ENCODE data around the gene PITX3.

PITX3 gene

GRCh38 chr10:102241444-102242117, at the start of gene PITX3:
PITX3 (minus strand) TSS chr10:102241512; CDS start chr10:102232080, 9,432 bp downstream.
- peak in 10 of 14 donors; percentile 5 to 68 (median 35) for DNase-seq

- no peak for DNase-seq
Observed at GRCh38 chr10:102289840-102290239, 48.5 kb upstream of the PITX3 start.

DNA sequence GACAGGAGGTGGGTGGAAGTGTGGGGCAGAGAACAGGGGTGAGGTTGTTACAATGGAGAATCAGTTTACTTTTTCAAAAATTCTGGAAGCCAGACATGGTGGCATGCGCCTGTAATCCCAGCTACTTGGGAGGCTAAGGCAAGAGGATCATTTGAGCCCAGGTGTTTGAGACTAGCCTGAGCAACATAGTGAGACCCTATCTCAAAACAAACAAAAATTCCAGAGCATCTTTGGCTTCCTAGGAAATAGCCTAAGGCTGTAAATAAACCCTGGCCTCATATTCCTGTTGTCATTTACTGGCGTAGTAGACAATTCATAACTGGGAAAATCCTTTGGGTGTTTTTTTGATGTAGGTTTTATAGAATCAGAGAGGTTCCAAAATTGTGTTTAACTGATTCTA, 48.0 kb upstream of the PITX3 start:
- no peak for DNase-seq

DNA sequence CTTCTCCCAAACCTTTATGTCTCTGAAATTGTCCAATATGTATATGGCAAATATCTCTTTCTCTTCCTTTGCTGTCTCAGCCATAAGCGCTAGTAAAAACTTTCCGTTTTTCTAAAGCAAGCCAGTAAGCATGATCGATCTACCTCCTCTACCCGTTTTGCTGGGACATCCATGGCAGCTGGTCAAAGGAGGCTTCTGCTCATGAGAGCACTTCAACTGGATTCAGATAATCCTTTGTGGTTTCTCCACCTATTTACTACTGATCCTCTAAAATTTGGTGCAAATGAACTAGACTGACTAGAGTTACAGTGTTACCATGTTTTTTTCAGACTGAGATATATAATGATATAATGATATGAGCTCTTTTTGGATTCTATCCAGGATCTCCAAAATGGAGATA, 46.7 kb upstream of the PITX3 start:
- no peak for DNase-seq

GRCh38 chr10:102287538-102287937, 46.2 kb upstream of the PITX3 start:
- no peak for DNase-seq

DNA sequence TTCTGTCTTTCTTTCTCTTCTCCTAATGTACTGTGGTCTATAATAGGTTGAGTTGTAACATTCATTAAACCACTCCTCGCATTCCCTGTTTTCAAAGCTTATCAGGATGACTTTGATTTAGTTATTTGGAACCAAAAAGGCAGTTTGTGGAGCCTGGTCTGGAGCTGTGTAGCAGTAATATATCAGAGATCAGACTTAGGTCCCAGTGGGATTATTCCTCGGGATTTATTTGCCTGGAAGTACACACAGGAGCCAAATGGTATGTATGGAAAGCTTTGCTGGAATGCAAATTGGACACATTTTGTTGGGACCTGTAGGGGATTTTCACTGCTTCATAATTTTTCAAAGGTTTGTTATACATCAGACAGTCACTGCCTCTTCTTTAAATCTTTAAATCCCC, 44.9 kb upstream of the PITX3 start:
- DNase-seq, result no peak

DNA sequence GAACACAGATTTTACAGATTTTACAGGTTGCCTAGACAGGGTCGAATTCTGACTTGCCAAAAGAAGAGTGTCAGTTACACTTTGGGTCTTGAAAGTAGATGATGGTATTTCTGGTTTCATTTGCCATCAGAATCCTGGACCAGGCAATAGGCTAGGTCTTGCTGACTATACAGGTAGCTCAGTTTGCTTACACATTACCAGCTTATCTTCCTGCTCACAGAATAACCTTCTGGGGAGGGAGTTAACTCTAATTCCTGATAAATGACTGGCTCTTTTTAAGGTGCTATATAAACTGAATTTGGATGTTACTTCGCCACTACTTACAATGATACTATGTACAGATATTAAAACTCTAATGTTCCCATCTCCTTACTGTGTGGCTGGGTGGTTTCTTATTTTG, 43.8 kb upstream of the PITX3 start:
- no peak for DNase-seq

DNA sequence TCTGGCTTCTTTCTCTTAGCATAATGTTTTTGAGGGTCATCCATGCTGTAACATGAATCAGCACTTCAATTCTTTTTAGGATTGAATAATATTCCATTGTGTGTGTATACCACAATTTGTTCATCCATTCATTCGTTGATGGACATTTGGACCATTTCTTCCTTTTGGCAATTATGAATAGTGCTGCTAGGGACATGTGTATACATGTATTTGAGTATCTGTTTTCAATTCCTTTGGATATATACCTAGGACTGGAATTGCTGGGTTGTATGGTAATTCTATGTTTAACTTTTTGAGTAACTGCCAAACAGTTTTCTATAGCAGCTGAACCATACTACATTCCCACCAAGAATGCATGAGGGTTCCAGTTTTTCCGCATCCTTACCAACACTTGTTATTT, 43.2 kb upstream of the PITX3 start:
- DNase-seq, result no peak

- DNase-seq, result no peak
Observed at GRCh38 chr10:102283890-102284289, 42.6 kb upstream of the PITX3 start.

DNA sequence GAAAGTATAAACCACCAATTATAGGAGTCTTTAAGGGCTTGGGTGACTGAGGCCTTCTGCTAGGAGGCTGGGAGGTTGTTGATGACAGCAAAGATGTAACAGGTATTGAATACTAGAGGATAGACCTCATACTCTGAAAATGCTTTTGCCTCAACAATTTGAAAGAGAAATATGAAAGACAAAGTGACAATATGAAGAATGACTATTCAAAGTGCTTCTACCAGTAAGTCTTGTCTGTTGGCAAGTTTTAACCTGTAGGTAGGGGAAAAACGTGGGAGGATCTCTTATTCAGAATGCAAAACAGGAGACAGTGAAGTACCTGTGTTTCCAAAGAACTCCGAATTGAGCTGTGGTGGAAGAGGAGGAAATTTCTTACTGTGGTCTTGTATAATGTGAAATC, 42.2 kb upstream of the PITX3 start:
- DNase-seq, result no peak

GRCh38 chr10:102281102-102281487, 39.8 kb upstream of the PITX3 start:
- no peak for DNase-seq

DNA sequence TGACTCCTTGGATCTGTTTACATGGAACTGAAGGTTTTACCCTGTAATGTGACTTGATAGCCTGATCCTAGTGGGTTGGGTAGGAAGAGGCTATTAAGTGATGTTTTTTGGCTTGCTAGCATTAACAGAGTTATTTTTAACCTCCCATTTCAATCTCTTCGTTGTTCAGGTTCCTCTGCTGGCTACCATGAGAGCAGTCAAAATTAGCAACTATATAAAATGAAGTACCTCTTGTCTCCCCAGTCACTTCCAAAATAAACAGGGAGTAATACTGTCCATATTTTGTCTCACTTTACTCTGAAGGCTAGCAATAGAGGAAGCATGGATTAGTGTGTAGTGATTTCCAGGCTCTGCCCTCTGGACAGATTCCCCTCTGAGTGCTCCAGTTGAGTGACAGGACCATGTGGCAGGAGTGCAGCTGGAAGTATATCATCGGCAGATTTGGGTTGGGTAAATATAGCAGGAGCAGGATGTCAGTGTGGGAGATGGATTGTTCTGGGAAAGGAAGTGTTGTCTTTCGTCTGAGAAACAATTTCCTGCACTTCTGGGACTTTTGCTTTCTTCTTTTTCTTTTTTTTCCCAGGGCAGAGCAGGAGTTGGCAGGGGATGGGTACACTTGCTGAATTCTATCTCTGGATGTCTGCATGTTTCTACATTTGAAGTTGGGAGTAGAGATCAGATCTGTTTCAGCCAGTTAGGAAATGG, 39.2 kb upstream of the PITX3 start:
- peak in 2 of 14 donors; percentile 1 to 19 for DNase-seq

GRCh38 chr10:102279104-102279503, 37.8 kb upstream of the PITX3 start:
- no peak for DNase-seq

DNA sequence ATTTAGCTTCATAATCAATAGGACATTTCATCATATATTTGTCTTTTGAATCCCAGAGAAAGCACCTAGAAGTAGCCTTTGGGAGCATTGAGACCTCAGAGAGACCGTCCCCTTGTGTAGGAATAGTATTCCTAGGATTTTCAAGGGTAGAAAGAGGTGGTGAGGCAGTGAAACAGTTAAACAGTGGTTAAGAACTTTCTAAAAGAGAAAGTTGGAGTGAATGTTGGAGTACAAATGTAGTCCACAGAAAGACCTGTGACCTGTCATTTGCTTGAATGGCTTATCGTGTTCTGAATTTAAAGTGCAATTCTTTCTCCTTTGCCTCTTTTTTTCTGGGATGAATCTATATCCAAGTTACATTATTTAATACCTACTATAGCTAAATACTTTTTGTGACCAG, 34.0 kb upstream of the PITX3 start:
- no peak for DNase-seq

- no peak for DNase-seq
Observed at GRCh38 chr10:102274062-102274461, 32.8 kb upstream of the PITX3 start.

GRCh38 chr10:102269017-102269416, 27.7 kb upstream of the PITX3 start:
- no peak for DNase-seq

DNA sequence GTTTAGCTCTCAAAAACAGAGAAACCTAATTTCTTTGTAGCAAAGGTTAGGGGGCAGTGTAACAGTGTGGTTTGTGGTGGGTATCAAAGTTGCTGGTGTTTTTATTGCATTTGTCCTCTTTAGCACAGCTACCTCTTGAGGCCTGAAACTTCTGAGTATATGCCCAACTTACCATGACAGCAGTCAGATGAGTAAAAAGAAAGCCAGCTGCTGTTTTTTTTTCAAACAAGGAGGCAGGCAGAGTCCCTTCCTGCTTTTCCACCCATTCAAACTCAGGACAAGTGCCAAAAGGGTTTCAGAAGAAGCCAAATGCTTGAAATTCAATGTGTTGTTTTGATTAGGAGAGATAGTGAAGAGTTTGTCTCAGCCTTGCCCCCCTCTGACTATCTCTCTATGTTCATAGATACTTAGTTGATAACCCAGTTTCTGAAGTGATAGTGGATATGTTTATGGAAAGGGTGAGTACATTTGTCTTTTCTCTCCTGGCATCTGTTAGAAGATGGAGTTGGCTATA, 27.1 kb upstream of the PITX3 start:
- no peak for DNase-seq

DNA sequence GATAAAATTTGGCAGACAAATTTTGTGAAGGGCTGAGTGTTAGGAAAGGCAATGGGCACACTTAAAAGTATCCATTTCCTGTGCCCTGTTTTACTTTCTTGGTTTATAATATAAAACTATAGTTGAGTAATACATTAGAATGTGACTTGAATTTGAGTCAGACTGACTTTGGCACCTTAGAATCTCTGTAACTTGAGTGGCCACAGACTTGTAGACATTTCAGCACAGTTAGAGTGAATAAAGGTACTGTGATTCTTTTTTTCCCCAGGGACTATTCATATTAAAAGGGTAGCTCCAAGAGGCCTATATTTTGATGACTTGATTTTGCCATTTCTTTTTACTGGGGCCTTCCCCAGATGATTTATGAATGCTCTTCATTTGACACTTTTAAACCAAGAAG, 26.4 kb upstream of the PITX3 start:
- no peak for DNase-seq

GRCh38 chr10:102266670-102267069, 25.4 kb upstream of the PITX3 start:
- no peak for DNase-seq

- DNase-seq, result no peak
Observed at GRCh38 chr10:102264371-102264770, 23.1 kb upstream of the PITX3 start.

GRCh38 chr10:102262744-102263370, 21.5 kb upstream of the PITX3 start:
- no peak for DNase-seq

- no peak for DNase-seq
Observed at GRCh38 chr10:102261842-102262241, 20.5 kb upstream of the PITX3 start.

- DNase-seq, result no peak
Observed at GRCh38 chr10:102261196-102261595, 19.9 kb upstream of the PITX3 start.

DNA sequence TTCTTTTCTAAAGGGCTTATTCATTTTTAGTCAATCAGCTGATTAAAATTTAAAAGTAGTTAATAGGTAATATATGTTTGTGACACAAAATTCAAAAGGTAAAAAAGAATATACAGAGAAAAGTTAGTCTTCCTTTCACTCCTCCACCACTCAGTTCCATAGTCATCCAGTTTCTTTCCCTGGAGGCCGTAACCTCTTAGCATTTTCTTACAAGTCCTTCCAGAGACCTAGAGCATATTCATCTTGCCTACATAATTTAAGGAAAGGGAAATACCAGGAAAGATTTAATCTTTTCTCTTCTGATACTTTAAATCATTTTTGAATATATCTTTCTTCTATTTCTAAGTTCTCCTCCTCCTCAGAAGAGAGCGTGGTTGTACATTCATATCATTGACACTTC, 14.1 kb upstream of the PITX3 start:
- no peak for DNase-seq

Data from C1 segment of cervical spinal cord (tissue), 14 donors.